NOMO-1 treated with DMSO at 0.1 percent for 48 hours (cell line): ENCODE measurements around the gene ANKRD17.

Source experiments
- DNase-seq: peaks from one replicate; lab custom pipeline; 2025; ENCODE audit not compliant: unreplicated experiment; lab: John Stamatoyannopoulos, UW

The ANKRD17 gene

GRCh38 chr4:73133784-73134183 lies 124.8 kb downstream of the ANKRD17 start:
- DNase-seq, result no peak

DNA sequence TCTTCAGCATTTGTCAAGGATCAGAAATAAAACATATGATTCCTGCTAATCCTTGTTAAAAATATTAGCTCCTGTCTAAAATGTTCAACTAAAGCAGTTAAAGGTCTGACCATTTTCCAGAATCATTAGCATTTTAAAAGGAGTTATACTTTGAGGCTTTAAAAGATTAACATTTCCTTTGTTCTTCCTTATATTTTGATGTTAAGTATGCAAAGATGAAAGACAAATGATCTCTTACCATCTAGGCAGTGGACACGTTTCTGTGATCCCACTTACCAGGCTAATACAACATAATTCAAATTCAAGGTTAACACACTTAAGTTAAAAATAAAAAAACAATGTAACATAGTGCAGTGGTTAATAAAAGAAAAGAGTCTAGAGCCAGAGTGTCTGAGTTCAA lies 127.3 kb downstream of the ANKRD17 start:
- DNase-seq, result no peak

- DNase-seq, result no peak
Measured at GRCh38 chr4:73129319-73129718, 129.3 kb downstream of the ANKRD17 start.

GRCh38 chr4:73127839-73128453 lies 130.7 kb downstream of the ANKRD17 start:
- no peak for DNase-seq

GRCh38 chr4:73109493-73109892 lies 149.1 kb downstream of the ANKRD17 start:
- no peak for DNase-seq

DNA sequence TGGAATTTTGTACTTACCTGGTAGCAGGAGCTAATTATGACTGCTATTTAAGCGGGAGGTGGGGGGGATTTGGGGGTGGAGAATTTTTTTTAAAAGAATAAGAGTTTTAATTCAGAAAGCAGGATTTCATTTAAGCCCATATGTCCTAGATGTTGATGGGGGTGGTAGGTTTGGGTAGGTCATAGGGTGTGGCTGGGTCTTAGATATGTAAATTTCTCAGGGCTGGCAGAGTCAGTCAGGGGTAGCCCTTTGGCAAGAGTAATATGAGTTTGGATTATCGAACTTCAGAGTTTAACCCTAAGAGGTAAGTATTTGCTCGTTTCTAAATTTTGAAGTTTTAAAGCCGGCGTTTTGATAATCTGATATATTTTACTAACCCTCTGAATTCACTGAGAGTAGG lies 153.9 kb downstream of the ANKRD17 start:
- DNase-seq, result no peak

DNA sequence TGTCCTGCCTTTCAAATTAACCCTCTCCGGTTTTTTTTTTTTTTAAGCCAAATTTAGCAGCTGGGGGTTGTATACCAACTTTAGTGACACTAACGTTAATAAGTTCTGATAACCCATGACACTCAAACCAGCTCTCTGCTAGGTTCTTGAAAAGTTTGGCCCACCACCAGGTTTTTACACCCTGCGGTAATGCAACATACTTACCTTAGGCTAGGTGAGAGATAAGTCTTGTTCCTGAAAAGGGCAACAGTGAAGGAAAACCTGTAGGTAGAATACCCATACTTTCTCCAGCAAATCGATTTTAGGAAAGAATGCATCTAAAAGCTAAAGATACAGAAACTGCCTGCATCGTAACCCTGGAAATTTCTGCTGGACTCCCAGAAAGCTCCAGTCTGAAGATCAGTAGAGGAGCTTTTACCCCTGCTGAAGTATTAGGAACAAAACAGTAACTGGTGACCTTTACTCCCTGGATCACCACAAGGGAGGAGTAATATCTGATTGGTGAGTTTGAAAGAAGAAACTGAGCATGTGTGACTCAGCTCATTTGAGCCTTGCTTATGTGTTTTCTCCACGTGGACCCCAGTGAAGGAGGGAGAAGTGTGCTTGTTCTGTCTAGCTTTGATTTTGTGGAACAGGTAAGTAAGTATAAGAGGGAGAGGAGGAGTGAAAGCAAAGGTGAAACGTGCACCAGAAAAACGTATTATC lies 154.6 kb downstream of the ANKRD17 start:
- no peak for DNase-seq

- no peak for DNase-seq
Measured at GRCh38 chr4:73099143-73099542, 159.5 kb downstream of the ANKRD17 start.

DNA sequence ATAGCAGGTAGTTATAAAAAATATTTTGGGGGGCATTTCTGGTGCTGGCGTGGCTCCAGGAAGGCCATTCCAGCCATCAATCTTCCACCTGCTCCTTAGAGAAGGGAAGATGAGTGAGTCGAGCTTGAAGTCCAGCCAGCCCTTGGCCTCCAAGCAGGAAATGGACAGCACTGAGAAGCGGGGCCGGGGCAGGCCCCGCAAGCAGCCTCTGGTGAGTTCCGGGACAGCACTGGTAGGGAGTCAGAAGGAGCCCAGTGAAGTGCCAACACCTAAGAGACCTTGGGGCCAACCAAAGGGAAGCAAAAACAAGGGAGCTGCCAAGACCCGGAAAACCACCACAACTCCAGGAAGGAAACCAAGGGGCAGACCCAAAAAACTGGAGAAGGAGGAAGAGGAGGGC lies 159.9 kb downstream of the ANKRD17 start:
- DNase-seq, result no peak

DNA sequence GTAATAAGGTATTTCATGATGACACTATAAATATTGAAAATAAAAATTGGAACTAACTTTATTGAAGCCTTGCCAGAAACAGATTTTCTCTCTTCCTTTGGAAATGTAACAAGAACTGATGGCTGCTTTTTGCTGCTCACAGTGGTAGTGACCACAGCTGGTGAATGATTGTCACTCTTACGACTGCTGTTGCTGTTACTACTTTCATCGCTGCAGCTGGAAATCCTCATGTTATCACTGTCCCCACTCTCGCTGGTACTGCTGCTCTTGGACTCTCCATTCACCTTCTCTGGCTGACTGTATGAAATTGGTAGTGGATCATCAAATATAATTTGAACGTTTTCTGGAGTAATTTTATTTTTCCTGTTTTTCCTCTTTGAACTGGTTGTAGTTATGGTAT lies 160.6 kb downstream of the ANKRD17 start:
- DNase-seq, result no peak

- DNase-seq, result no peak
Measured at GRCh38 chr4:73092868-73093267, 165.7 kb downstream of the ANKRD17 start.

DNA sequence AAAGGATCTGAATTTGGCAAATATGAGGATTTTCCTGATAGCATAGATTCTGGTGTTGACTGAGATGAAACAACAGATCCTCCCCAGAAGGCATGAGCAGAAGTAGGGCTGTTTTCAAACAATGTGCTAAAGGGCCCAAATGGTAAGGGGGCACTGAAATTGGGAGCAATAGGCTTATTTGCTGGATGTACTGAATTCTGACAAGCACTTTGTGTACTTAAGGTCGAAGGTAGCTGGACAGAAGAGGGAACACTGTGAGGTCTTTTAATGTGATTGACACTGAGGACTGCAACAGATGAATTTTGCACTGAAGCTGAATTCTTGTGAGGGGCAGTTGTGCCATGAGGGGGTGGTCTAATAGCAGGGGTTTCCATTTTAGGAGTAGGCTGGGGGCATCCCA lies 167.9 kb downstream of the ANKRD17 start:
- DNase-seq, result no peak

DNA sequence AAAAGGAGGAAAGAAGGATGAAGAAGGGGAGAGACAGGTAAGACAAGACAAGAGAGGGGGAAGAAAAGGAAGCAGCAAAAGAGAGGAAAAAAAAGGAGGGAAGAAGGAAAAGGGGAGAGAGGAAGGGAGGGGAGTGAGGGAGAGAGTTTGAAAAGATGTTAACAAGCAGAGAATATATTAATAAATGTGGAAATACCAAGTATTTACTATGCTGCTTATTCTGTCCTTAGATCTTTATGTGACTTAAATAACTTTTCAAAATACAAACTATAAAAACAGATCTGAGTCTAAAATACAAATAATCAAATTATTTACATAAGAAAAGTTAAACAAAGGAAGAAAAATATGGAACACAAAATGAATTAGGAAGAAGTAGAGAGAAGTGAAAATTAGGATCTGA lies 170.7 kb downstream of the ANKRD17 start:
- no peak for DNase-seq

DNA sequence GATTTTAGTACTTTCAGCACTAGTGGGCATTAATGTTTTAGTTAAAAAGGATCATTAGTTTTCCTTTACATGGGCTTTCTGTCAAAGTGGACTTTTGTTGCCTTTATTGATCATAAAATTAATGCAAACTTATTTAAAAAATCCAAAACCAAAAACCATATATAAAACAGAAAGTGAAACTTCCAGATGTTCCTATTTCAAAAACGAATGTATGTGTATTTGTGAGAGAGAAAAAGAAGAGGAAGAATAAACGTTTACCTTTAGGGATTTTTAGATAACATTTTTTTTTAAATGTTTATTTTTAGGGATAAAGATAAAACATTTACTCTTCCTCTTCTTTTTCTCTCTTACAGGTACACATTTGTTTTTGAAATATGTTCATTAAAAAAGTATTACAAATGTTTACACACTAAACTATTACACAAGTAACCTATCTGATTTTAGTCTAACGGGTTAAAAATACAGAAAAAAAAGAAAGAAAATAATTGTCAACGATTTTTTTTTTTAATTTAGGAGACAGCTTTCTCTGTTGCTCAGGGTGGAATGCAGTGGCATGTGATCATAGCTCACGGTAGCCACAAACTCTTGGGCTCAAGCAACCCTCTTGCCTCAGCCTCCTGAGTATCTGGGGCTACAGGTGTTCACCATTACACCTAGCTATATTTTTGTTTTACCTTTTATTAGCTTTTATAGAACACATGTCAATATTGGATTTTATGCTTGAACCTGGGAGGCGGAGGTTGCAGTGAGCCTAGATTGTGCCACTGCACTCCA lies 172.3 kb downstream of the ANKRD17 start:
- DNase-seq, result peak; percentile 9

DNA sequence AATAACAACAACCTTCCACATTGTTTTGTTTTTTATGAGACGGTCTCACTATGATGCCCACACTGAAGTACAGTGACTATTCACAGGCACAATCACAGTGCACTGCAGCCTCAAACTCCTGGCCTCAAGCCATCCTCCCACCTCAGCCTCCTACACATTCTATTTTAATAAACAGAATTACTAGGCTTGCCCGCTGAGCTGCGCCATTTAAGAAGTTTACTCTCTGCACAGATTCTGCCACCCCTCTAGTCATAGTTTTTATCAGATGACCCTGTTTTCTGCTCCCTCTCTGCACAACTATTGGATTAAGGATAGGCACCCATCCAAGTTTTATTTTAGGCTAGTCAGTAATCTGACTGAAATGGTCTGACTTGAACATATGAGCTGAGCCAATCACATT lies 177.8 kb downstream of the ANKRD17 start:
- no peak for DNase-seq

DNA sequence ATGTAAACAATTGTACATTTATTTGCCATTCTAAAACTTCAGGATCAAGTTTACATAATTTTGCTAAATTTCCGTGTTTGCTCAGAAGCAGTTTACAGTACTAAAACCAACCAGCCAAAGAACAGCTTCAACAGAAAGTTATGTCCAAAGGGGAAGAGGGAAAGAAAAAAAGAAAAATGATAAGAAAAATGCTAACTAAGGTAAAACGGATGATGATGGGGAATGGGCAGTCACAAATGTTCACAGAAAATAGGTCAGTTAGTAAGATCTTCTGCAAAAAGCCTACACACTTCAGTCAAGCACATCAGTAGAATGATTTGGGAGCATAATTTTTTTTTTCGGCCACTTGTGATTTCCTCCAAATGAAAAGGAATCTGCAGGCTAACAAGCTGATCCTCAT lies 182.8 kb downstream of the ANKRD17 start:
- no peak for DNase-seq

GRCh38 chr4:73070074-73070390 lies 188.6 kb downstream of the ANKRD17 start:
- DNase-seq, result no peak

DNA sequence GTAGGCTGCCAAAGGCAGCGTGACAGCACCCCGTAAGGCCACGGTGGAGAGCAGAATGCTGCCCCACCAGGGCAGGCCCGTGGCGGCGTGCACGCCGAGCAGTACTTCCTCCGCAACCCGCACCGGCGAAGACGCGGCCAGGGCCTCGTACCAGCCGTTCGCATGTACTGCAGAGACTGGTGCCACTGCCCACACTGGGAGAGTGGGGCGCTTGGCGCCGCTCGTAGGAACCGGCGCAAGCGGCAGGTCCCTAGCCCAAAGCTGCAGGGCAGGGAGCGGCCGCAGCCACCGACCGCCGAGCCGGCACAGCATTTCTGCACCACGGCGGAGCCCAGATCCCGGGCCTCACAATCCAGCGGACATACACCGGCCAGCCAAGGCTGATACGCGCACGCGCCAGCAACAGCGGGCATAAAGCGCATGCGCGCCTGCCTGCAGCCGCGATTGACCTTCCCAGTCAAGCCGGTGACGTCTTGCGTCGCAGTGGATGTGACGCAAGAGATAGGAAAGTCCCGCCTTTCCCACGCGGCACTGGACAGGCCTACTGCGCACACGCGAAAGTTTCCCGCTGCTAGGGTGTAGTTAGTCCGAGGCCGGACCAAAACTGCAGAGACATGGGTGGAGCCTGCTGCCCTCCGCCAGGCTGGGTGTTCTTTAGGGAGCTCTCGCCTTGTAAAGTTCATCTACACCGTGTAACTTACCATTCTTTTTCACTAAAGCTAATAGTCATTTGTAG lies 189.1 kb downstream of the ANKRD17 start, which contains the start of gene COX18:
TSS of gene COX18 (minus strand) at position 379 of the 736 bp plus-strand sequence. CDS start at position 312, 67 bp downstream.
- DNase-seq, result peak; percentile 94

GRCh38 chr4:73068491-73069337 lies 189.9 kb downstream of the ANKRD17 start:
- peak; percentile 47 for DNase-seq

- DNase-seq, result peak; percentile 33
Measured at GRCh38 chr4:73067971-73068394, 190.6 kb downstream of the ANKRD17 start.

- DNase-seq, result no peak
Measured at GRCh38 chr4:73066928-73067327, 191.7 kb downstream of the ANKRD17 start.
